ENCODE measurements around the gene ODAD3. TPM values are rescaled to one million over a fixed set of nuclear protein-coding genes. Genes with fewer than 3 reads are reported as not detected.
"Not testable (repeated sequence)": the region's sequence is repeated elsewhere in the genome, so short reads cannot be mapped to it uniquely, and the experiment has no call there.

ODAD3 gene
- total RNA-seq, 1 donor, result under 0.01 TPM

- DNase-seq (ENCODE audit: low read depth in 2 of 3, low spot score in 2 of 3), result no peak
Measured at GRCh38 chr19:11408591-11408990, 26.3 kb downstream of the ODAD3 start.

GRCh38 chr19:11406703-11407236 is 28.2 kb downstream of the ODAD3 start:
- not testable (repeated sequence) for DNase-seq (ENCODE audit: low read depth in 2 of 3, low spot score in 2 of 3)

DNA sequence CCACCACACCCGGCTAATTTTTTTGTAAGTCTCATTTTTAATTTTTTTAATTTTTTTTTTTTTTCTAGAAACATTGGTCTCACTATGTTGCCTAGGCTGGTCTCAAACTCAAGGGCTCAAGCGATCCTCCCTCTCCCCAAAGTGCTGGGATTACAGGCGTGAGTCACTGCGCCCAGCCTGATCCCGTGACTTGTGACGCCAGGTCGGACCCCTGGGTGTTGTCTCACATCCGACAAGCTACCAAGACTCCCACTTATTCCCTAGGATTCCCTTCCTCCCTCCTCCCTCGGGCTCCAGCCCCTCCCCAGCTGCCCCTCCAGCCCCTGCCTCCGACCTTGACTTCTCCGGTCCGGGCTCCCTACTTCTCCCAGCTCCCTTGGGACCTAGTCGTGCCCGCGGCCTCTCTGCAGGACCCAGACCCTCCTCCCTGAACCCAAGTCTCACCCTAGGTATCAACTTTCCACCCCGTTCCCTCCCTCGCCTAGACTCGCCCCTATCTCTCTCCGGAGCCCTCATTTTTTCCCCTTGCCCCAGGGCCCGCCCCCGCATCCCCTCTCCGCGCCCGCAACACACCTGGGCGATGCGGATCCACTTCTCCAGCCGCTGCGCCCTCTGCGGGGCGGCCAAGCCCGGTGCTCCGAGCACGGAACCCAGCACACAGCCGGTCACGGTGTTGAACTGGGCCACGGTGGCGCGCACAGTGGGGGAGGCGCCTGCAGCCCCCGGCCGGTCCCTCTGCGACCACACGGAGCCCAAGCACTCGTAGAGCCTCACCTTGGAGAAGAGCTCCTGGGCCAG is 28.9 kb downstream of the ODAD3 start:
- DNase-seq (ENCODE audit: low read depth in 2 of 3, low spot score in 2 of 3), result peak in 2 of 3 donors; percentile 21 to 33

GRCh38 chr19:11404588-11405222 is 30.2 kb downstream of the ODAD3 start:
- DNase-seq (ENCODE audit: low read depth in 2 of 3, low spot score in 2 of 3), result no peak

DNA sequence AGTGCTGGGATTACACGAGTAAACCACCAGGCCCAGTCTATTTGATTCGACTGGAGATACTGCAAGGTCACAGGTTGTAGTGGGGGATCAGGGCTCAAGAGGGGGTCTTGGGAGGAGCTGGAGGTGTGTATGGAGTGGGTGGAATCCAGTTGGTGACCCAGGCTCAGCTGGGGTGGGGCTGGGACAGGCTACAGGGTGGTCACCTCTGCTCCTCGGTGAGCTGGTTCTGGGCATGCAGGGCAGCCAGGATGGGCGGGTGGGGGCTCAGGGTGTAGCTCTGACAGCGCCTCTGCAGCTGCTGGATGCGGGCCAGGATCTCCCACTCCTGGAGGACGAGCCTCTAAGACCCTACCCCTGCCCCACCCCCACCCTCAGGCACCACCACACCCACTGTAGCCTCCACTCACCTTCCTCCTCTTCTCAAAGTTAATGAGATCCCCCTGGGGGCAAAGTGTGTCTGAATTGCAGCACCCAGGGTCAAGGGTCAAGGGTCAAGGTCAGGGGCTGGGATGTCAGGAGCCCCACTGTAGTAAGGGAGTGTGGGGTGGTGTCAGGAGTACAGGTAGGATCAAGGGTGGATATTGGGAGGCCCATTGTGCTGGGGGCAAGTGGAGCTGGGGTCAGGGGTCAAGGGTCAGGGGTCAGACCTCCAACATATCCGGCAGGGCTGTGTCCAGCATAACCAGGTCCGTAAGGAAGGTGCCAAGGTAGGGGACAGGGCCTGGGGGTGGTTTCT is 32.9 kb downstream of the ODAD3 start:
- DNase-seq (ENCODE audit: low read depth in 2 of 3, low spot score in 2 of 3), result no peak

- DNase-seq (ENCODE audit: low read depth in 2 of 3, low spot score in 2 of 3), result no peak
Measured at GRCh38 chr19:11400798-11401197, 34.1 kb downstream of the ODAD3 start.

- no peak for DNase-seq (ENCODE audit: low read depth in 2 of 3, low spot score in 2 of 3)
Measured at GRCh38 chr19:11399667-11400066, 35.3 kb downstream of the ODAD3 start.

GRCh38 chr19:11397089-11397610 is 37.8 kb downstream of the ODAD3 start:
- no peak for DNase-seq (ENCODE audit: low read depth in 2 of 3, low spot score in 2 of 3)

DNA sequence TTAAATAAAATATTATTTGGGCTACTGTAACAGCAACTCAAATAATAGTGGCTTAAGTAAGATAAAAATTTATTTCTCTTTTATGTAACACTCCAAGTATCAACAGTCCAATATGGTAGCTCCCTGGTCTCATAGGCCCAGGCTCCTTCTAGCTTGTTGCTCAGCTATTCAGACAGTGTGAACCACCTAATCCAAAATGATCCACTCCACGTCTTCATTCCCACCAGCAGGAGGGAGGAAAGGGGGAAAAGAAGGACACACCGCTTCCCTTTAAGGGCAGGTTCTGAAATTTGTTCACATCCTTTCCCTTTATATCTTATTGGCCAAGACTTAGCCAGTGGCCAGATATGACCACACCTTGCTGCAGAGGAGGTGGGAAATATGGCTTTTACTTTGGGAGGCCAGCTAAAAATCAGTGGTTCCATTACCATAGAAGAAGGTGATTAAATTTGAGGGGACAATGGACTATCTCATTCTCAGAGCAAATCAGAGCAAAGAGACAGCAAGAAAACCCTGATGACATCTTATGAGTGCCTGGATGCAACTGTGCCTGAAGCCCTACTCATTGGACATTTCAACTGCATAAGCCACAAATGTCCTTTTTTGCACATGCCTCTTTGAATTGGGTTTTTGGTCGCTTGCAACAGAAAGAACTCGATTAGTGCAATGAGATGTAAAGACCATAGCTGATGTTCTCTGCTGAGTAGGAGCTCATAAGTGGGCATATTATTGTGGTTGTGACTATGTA is 43.8 kb downstream of the ODAD3 start:
- DNase-seq (ENCODE audit: low read depth in 2 of 3, low spot score in 2 of 3), result no peak

DNA sequence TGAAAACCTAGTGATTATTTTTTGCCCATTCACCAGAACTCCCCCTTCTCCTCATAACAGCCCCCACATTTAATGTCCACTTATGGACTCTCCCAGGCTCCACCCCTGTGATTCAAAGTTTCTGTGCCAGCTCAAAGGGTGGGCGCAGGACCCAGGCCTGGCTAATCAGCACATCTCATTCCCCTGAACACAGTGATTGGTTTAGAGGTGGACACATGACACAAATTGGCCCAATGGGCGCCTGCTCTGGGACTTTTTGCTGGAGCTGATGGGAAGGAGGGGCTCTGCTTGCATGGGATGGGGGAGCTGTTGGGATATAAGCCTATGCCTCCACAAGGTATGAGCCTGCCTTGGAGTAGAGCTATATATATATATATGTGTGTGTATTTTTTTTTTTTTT is 44.6 kb downstream of the ODAD3 start:
- no peak for DNase-seq (ENCODE audit: low read depth in 2 of 3, low spot score in 2 of 3)

GRCh38 chr19:11387162-11388034 is 47.5 kb downstream of the ODAD3 start:
- DNase-seq (ENCODE audit: low read depth in 2 of 3, low spot score in 2 of 3), result peak in 2 of 3 donors; percentile 46 to 72

DNA sequence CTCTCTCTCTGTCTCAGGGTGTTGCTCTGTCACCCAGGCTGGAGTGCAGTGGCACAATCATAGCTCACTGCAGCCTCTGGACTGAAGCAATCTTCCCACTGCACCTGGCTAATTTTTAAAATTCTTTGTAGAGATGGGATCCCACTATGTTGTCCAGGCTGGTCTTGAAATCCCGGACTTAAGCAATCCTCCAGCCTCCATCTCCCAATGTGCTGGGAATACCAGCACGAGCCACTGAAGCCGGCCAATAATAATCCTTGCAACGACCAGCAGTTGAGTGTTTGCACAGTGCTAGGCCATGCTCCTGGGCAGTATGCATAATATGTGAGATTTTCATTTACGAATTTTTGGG is 50.2 kb downstream of the ODAD3 start:
- DNase-seq (ENCODE audit: low read depth in 2 of 3, low spot score in 2 of 3), result no peak

DNA sequence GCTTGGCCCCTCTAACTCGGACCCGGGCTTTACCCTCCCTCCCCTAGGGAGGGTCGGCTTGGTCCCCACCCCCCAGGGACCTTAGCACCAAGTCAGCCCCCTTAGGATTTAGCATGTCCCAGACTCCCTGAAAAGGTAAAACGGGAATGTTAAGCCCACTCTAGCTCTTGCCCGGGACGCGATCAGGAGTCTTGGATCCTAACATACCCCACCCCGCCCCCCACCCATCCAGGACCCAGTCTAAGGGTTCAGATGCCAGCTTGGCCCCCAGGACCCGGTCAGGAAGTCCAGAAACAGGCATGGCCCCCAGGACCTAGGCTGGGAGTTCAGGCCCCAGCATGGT is 51.2 kb downstream of the ODAD3 start:
- no peak for DNase-seq (ENCODE audit: low read depth in 2 of 3, low spot score in 2 of 3)

DNA sequence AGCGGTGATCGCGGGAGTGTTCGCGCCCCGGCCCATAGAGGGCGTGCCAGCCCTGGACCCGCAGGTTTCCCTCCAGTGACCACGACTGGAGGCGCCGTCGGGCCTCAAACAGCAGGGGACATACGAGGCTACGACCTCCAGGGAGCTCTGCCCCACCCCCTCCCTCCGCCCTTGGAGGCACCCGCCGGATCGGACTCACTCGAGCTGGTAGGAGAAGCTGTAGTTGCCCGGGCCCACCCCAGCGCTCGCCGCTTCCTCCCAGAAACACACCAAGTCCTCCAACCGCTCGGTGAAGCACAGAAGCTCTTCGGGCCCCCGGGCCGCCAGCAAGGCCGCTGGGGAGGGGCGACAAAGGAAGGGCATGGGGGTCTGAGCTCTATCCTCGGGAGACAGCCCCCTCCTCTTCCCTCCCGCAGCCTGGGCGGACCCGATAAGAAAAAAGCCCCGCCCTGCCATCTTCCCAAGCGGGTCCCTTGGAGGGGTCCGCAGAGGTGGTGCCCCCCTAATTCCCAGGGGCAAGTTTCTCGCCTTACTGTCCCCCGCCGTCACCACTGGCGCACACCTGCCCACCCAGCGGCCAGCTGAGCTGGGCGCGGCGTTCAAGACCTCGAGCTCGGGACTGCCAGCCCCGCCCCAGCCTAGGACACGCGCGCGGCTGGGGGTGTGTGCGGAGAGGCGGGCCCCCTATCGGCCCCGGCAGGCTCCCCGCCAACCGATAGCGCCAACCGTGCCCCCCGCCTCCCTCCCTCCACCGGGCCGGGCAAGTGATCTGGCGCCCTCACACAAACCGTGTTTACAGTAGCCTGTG is 51.8 kb downstream of the ODAD3 start:
- DNase-seq (ENCODE audit: low read depth in 2 of 3, low spot score in 2 of 3), result peak in 2 of 3 donors; percentile 72 to 81

DNA sequence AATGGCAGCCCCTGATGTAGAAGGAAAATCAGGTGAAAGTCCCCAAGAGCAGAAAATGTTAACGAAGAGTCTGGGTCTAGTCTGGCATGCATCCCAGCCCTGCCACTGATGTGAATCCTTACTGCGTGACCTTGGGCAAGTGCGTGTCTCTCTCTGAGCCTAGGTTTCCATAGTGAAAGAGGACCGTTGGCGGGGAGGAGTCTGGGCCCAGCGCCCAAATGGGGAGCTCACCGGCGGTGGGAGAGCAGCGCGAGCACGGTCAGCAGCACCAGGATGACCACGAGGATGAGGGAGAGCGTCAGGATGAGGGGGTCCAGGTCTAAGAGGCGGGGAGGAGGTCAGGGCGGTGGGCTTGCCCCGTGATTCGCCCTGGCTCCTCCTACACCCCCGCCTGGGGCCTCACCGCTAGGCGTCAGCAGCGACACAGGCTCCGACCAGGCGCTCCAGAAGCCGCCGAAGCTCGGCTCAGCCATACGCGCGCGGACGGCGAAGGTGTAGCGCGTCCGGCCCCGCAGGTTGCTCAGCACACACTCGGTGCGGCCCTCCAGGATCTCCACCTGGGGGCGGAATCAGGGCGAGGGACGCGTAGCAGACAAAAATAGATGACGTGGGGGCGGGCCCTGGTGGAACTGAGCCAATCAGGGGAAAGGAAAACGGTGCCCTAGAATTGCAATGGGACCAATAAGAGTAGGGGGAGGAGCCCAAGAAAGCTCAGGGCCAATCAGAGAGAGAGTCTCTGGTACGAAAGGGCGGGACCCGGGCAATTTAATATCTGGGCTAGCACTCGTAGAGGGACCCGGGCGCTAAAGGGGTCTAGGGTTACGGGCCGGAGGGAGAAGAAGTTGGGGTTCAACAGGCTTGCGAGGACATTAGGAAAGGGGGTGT is 54.0 kb downstream of the ODAD3 start:
- DNase-seq (ENCODE audit: low read depth in 2 of 3, low spot score in 2 of 3), result peak; percentile 90 to 98 (median 97)

GRCh38 chr19:11379857-11380350 is 55.0 kb downstream of the ODAD3 start:
- DNase-seq (ENCODE audit: low read depth in 2 of 3, low spot score in 2 of 3), result no peak

GRCh38 chr19:11379269-11379845 is 55.6 kb downstream of the ODAD3 start:
- DNase-seq (ENCODE audit: low read depth in 2 of 3, low spot score in 2 of 3), result not testable (repeated sequence)
